Left forelimb (tissue), 1 donor: ENCODE results near the gene MANSC4.
"Not testable (repeated sequence)": the region's sequence is repeated elsewhere in the genome, so short reads cannot be mapped to it uniquely, and the experiment has no call there.

Experiments used
- DNase-seq: peaks from one replicate; pipeline ENCODE4 v3.0.0-alpha.2; 2018; ENCODE audit warnings: low spot score

MANSC4 gene

DNA sequence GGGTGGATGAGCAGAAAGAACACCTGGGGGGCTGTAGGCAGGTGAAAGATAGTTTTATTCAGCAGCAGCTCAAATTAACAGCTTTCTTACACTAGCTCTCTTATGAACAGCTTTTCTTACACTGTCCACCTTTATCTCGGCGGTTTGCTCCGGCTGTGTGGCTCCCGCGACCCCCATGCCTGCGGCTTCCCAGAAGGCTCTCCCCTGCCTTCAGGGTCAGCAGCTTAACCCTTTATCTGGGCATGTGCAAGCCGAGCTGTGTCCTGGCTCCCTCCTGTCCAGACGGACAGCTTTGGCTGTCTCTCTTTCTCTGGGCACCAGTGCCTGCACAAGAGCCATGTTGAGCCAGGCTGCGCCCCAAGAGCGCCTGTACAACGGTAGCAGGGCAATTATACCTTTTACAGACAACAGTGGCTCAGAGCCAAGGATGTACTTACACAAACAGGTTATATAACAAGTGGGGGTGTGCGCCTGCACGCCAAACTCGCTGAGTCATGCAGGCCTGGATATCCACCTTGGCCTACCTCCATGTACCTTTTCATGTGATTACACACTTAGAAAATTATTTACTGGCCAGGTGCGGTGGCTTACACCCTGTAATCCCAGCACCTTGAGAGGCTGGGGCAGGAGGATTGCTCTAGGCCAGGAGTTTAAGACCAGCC, 28.5 kb downstream of the MANSC4 start:
- DNase-seq, result no peak

- DNase-seq, result no peak
These were observed 32.8 kb downstream of the MANSC4 start for GRCh38 chr12:27747111-27747820.

DNA sequence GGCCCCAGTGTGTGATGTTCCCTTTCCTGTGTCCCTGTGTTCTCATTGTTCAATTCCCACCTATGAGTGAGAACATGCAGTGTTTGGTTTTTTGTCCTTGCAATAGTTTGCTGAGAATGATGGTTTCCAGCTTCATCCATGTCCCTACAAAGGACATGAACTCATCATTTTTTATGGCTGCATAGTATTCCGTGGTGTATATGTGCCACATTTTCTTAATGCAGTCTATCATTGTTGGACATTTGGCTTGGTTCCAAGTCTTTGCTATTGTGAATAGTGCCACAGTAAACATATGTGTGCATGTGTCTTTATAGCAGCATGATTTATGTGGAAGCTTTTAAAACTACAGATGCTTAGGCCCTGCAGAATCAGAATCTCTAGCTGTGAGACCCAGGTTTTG, 34.3 kb downstream of the MANSC4 start:
- DNase-seq, result not testable (repeated sequence)

- DNase-seq, result no peak
These were observed 36.4 kb downstream of the MANSC4 start for GRCh38 chr12:27743601-27744000.

- DNase-seq, result not testable (repeated sequence)
These were observed 45.7 kb downstream of the MANSC4 start for GRCh38 chr12:27734321-27734720.

GRCh38 chr12:27733791-27734190, 46.2 kb downstream of the MANSC4 start:
- no peak for DNase-seq

DNA sequence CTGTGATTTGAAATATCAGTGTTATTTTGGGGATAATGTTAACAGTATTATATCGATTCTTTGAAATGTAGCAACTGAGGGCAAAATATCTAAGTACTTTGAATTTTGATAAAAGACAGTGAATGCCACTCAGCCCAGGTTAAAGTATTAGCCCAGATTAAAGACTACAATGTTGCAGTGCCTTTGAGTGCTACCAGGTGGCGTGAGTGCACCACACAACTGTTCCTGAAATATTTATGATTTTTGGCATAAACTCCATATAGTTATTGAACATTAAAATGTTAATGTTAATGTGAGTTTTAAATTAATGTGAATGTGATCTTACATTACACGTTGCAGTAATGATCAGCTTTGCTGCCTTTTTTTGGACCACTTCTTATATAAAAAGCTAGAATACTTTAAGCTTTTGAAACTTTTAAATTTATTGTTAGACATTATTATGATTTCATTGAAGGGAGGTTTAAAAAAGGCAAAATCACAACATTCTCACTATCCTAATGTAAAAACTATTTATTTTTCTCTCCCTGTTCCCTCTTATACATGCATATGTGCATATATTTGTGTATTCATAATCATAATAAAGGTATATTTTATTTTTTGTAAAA, 46.9 kb downstream of the MANSC4 start:
- no peak for DNase-seq

GRCh38 chr12:27732281-27732680, 47.8 kb downstream of the MANSC4 start:
- no peak for DNase-seq

GRCh38 chr12:27730097-27730588, 49.9 kb downstream of the MANSC4 start:
- no peak for DNase-seq

GRCh38 chr12:27723212-27723611, 56.8 kb downstream of the MANSC4 start:
- DNase-seq, result no peak
